DOHH2 (cell line): Measurements from ENCODE around the gene KCNQ1.

Source experiments
- H3F3A ChIP-seq: fragments of 200-600 bp; sonication (generic), shearing (Covaris generic); 2 replicates; pipeline ENCODE4 v1.6.0; 2016; ENCODE audit warnings: antibody characterized with exemption, mild to moderate bottlenecking; ENCODE audit not compliant: control insufficient read depth, insufficient read depth
- H3K27ac ChIP-seq: fragments of 200-600 bp; sonication (generic); 2 replicates; pipeline ENCODE4 v1.5.1; 2014; ENCODE audit warnings: low read depth, mild to moderate bottlenecking, low read length, moderate library complexity
- H3K27me3 ChIP-seq: fragments of 200-600 bp; sonication (generic); 2 replicates; pipeline ENCODE4 v1.6.1; 2014; ENCODE audit warnings: mild to moderate bottlenecking, low read length, mixed read lengths; ENCODE audit not compliant: control insufficient read depth
- H3K36me3 ChIP-seq: fragments of 200-600 bp; sonication (generic); 2 replicates; pipeline ENCODE4 v1.6.1; 2014; ENCODE audit warnings: mild to moderate bottlenecking, low read length, moderate library complexity, mixed read lengths; ENCODE audit not compliant: control insufficient read depth
- H3K4me1 ChIP-seq: fragments of 200-600 bp; sonication (generic); 2 replicates; pipeline ENCODE4 v1.6.1; 2014; ENCODE audit warnings: mild to moderate bottlenecking, low read length, mixed read lengths; ENCODE audit not compliant: control insufficient read depth
- H3K4me2 ChIP-seq: fragments of 200-600 bp; sonication (generic); 2 replicates; pipeline ENCODE4 v1.6.0; 2014; ENCODE audit warnings: mild to moderate bottlenecking, low read length, moderate library complexity
- H3K4me3 ChIP-seq: fragments of 200-600 bp; sonication (generic); 2 replicates; pipeline ENCODE4 v1.5.1; 2014; ENCODE audit warnings: mild to moderate bottlenecking, low read length, mixed read lengths
- H3K79me2 ChIP-seq: fragments of 200-600 bp; sonication (generic); 2 replicates; pipeline ENCODE4 v1.6.1; 2014; ENCODE audit warnings: mild to moderate bottlenecking, low read length, mixed read lengths; ENCODE audit not compliant: control insufficient read depth
- H3K9me2 ChIP-seq: fragments of 200-600 bp; sonication (generic); replicated peaks from 2 replicates; pipeline ENCODE4 v1.6.1; 2014; ENCODE audit warnings: mild to moderate bottlenecking, low read length, mixed read lengths; ENCODE audit not compliant: control insufficient read depth
- H3K9me3 ChIP-seq: fragments of 200-600 bp; sonication (generic); 2 replicates; pipeline ENCODE4 v1.6.1; 2014; ENCODE audit warnings: antibody characterized with exemption, low read length, mixed read lengths; ENCODE audit not compliant: control insufficient read depth, insufficient read depth
- H4K20me1 ChIP-seq: fragments of 200-600 bp; sonication (generic); 2 replicates; pipeline ENCODE4 v1.6.0; 2014; ENCODE audit warnings: low read depth, mild to moderate bottlenecking, antibody characterized with exemption, low read length, moderate library complexity; ENCODE audit not compliant: control insufficient read depth, insufficient read depth
- CTCF ChIP-seq: fragments of 200-600 bp; sonication (generic); IDR thresholded peaks from one replicate; pipeline ENCODE4 v1.5.1; 2014; ENCODE audit warnings: antibody characterized with exemption, mild to moderate bottlenecking, low read depth, low read length; ENCODE audit not compliant: poor library complexity, severe bottlenecking
- EZH2phosphoT487 ChIP-seq: fragments of 200-600 bp; sonication (generic); IDR thresholded peaks from 2 replicates; pipeline ENCODE4 v1.6.1; 2017; ENCODE audit warnings: borderline replicate concordance, mild to moderate bottlenecking, antibody characterized with exemption, low read length, moderate library complexity, mixed read lengths

Gene KCNQ1

GRCh38 chr11:2549080-2549479, 104.3 kb downstream of the KCNQ1 start:
- Histone ChIP-seq H3K27me3 (no peaks in the 10 kb centered on the region), H3K4me3 (no peak overlapping the region), H3K79me2 (no peaks in the 10 kb centered on the region), H3K4me2 (no peak overlapping the region), H4K20me1 (no peaks in the 10 kb centered on the region), H3K27ac (no peak overlapping the region), H3K9me3 (no peaks in the 10 kb centered on the region), H3K4me1 (no peaks in the 10 kb centered on the region), H3K36me3 (no peaks in the 10 kb centered on the region), H3F3A (no peaks in the 10 kb centered on the region), H3K9me2 (no peaks in the 10 kb centered on the region)
- TF ChIP-seq CTCF (no peak), EZH2phosphoT487 (no peak)

GRCh38 chr11:2549491-2549875, 104.7 kb downstream of the KCNQ1 start:
- no peaks in the 10 kb centered on the region for H4K20me1 ChIP-seq
- no peak overlapping the region for H3K27ac ChIP-seq
- no peaks in the 10 kb centered on the region for H3K4me1 ChIP-seq
- no peaks in the 10 kb centered on the region for H3K9me2 ChIP-seq
- H3K9me3 ChIP-seq, result no peaks in the 10 kb centered on the region
- no peaks in the 10 kb centered on the region for H3K79me2 ChIP-seq
- H3K4me2 ChIP-seq, result no peak overlapping the region
- H3K4me3 ChIP-seq, result no peak overlapping the region
- no peaks in the 10 kb centered on the region for H3K36me3 ChIP-seq
- no peaks in the 10 kb centered on the region for H3F3A ChIP-seq
- H3K27me3 ChIP-seq, result no peaks in the 10 kb centered on the region
- no peak for TF ChIP-seq EZH2phosphoT487
- no peak for TF ChIP-seq CTCF

GRCh38 chr11:2549876-2550605, 105.2 kb downstream of the KCNQ1 start:
- H3K27me3 ChIP-seq, result no peaks in the 10 kb centered on the region

More at GRCh38 chr11:2549876-2550605, 105.2 kb downstream of the KCNQ1 start:
- Histone ChIP-seq H3K4me3 (no peak overlapping the region), H3K27ac (no peak overlapping the region), H3K4me1 (no peaks in the 10 kb centered on the region), H3K9me2 (no peaks in the 10 kb centered on the region), H3F3A (no peaks in the 10 kb centered on the region), H4K20me1 (no peaks in the 10 kb centered on the region), H3K79me2 (no peaks in the 10 kb centered on the region), H3K4me2 (no peak overlapping the region), H3K36me3 (no peaks in the 10 kb centered on the region), H3K9me3 (no peaks in the 10 kb centered on the region)
- TF ChIP-seq CTCF (no peak), EZH2phosphoT487 (no peak)
